ENCODE data around the gene MRPS14. TPM values are rescaled to one million over a fixed set of nuclear protein-coding genes. Genes with fewer than 3 reads are reported as not detected.

Gene MRPS14
- total and polyA plus RNA-seq, 9 of the 15 experiments (the other 6 are each of a cell fraction or from before 2014, with no cell fraction given), result 38.1 to 231 (median 54.9) TPM

GRCh38 chr1:174999936-175000696 lies 23.1 kb downstream of the MRPS14 start, which contains the start of gene CACYBP (continued):
- TF ChIP-seq KAT2B (IDR thresholded peaks at IDR 0.05; ENCODE audit: low read depth, low read length), result no peak
- TF ChIP-seq CHD2 (IDR thresholded peaks at IDR 0.05; ENCODE audit: low read depth, low read length), result peak; percentile 77
- no peak for TF ChIP-seq DEAF1 (CRISPR knock-in tag; IDR thresholded peaks at IDR 0.05)
- peak; percentile 41 for TF ChIP-seq TFAP4 (CRISPR knock-in tag; IDR thresholded peaks at IDR 0.05; ENCODE audit: borderline replicate concordance)
- peak; percentile 76 to 77; a peak in 3 of 4 replicates for TF ChIP-seq UBTF (IDR thresholded peaks at IDR 0.05; ENCODE audit: borderline replicate concordance in 1 of 2, low read depth in 2 of 2, low read length in 2 of 2)
- TF ChIP-seq SAP30 (IDR thresholded peaks at IDR 0.05; ENCODE audit: borderline replicate concordance, insufficient read depth, low read depth, low read length, poor library complexity, severe bottlenecking), result peak; percentile 68
- peak; percentile 2 for TF ChIP-seq TBP (optimal IDR thresholded peaks at IDR 0.05; ENCODE audit: low read depth, low read length)
- TF ChIP-seq AFF4 (CRISPR knock-in tag; IDR thresholded peaks at IDR 0.05), result peak; percentile 65
- peak; percentile 66 for TF ChIP-seq TAF1 (IDR thresholded peaks at IDR 0.05; ENCODE audit: control insufficient read depth, extremely low read depth, insufficient read depth, low read length, severe bottlenecking)
- peak; percentile 59; the same call in 1 of the 2 replicates for TF ChIP-seq E2F3 (CRISPR knock-in tag; IDR thresholded peaks at IDR 0.05)
- TF ChIP-seq CXXC5 (CRISPR knock-in tag; IDR thresholded peaks at IDR 0.05), result peak; percentile 98
- TF ChIP-seq SRSF3 (IDR thresholded peaks at IDR 0.05; ENCODE audit: insufficient read depth, low read length), result 0 out of 2 replicates have a peak, but pooled peaks have one; percentile 66
- 0 out of 3 replicates have a peak, but pooled peaks of 1 of the 2 experiments have one; percentile 5 for TF ChIP-seq CBX3 (IDR thresholded peaks at IDR 0.05; ENCODE audit: borderline replicate concordance in 1 of 2, low read length in 2 of 2)
- no peak for TF ChIP-seq FOXM1 (IDR thresholded peaks at IDR 0.05; ENCODE audit: low read depth)
- 0 out of 2 replicates have a peak, but pooled peaks have one; percentile 10 for TF ChIP-seq FOXM1 (CRISPR knock-in tag; IDR thresholded peaks at IDR 0.05; ENCODE audit: low read depth)

Data from K562 (cell line).